Measurements from ENCODE around the gene CCL2. TPM values are rescaled to one million over a fixed set of nuclear protein-coding genes. Genes with fewer than 3 reads are reported as not detected.

Gene CCL2
- total RNA-seq, 1 experiment from 2014 or later, result not detected

DNA sequence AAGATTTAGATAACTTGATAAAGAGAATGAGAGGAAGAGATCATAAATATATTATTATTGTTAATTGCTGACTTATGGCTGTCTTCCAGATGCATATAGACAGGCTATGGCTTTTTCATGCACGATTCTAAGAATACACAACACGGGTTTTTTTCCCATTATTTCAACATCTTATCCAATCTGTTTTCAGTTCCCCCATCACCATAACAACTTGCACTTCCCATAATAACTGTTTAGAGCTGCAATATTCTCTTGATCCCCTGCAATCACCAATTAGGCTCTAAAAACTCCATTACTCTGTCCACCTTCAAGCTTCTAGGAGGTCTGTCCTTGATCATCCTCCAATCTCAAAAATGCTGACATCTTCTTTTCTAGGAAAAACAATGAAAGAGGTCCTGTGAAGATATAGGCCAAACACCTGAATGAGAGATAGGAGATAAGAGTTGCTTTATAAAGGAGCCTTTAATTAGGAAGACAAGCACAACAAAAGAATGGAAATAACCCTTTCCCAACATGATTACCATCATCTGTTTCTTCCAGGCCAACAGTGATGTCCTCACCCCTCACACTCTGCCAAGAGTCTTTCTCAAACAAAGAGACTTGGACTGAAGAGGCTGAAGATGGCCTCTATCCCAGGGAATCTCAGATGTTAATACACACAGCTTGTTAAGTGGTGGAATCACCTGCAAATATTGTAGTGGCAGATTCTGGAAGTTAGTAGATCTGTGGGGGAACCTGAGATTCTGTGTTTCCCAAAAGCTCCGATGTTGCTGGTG is 32.2 kb upstream of the CCL2 start:
- Histone ChIP-seq H3K9ac (ENCODE audit: low read length) (no peak overlapping the region), H2AFZ (ENCODE audit: low read length) (no peak overlapping the region), H3K9me2 (replicated peaks; ENCODE audit: low read length) (no peaks in the 10 kb centered on the region), H4K20me1 (ENCODE audit: low read length) (no peaks in the 10 kb centered on the region), H3F3A (ENCODE audit: low read length, unreplicated experiment) (no peaks in the 10 kb centered on the region), H3K79me2 (ENCODE audit: low read length) (no peaks in the 10 kb centered on the region), H3K9me3 (ENCODE audit: low read length) (no peaks in the 10 kb centered on the region), H3K36me3 (ENCODE audit: low read depth, low read length) (no peaks in the 10 kb centered on the region), H3K4me2 (ENCODE audit: low read length) (no peak overlapping the region), H3K4me1 (ENCODE audit: insufficient read depth, low read length) (no peaks in the 10 kb centered on the region), H3K4me3 (ENCODE audit: low read length) (no peak overlapping the region), H3K27ac (ENCODE audit: low read length) (no peak overlapping the region), H3K27me3 (ENCODE audit: low read length) (no peaks in the 10 kb centered on the region)
- intact Hi-C loops (cut with micrococcal nuclease), result no loop called here
- ATAC-seq (no peak), DNase-seq (no peak)
- CTCF ChIA-PET, result no interaction called here
- TF ChIP-seq, protein P1, sequence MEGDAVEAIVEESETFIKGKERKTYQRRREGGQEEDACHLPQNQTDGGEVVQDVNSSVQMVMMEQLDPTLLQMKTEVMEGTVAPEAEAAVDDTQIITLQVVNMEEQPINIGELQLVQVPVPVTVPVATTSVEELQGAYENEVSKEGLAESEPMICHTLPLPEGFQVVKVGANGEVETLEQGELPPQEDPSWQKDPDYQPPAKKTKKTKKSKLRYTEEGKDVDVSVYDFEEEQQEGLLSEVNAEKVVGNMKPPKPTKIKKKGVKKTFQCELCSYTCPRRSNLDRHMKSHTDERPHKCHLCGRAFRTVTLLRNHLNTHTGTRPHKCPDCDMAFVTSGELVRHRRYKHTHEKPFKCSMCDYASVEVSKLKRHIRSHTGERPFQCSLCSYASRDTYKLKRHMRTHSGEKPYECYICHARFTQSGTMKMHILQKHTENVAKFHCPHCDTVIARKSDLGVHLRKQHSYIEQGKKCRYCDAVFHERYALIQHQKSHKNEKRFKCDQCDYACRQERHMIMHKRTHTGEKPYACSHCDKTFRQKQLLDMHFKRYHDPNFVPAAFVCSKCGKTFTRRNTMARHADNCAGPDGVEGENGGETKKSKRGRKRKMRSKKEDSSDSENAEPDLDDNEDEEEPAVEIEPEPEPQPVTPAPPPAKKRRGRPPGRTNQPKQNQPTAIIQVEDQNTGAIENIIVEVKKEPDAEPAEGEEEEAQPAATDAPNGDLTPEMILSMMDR (conservative IDR thresholded peaks at IDR 0.05; ENCODE audit: low read depth, low read length), result no peak
- TF ChIP-seq EZH2phosphoT487 (IDR thresholded peaks at IDR 0.05; ENCODE audit: borderline replicate concordance, low read length), result no peak
- no peak for TF ChIP-seq EZH2 (IDR thresholded peaks at IDR 0.05; ENCODE audit: low read length, unreplicated experiment)
- BruUV-seq (replicated peaks), result no TSS peak
- POLR2A ChIA-PET (ENCODE audit: unreplicated experiment), result no interaction called here

- Histone ChIP-seq H3K4me1 (ENCODE audit: insufficient read depth, low read length) (no peaks in the 10 kb centered on the region), H3K79me2 (ENCODE audit: low read length) (no peaks in the 10 kb centered on the region), H3K27ac (ENCODE audit: low read length) (no peak overlapping the region), H3K36me3 (ENCODE audit: low read depth, low read length) (no peaks in the 10 kb centered on the region), H4K20me1 (ENCODE audit: low read length) (no peaks in the 10 kb centered on the region), H3K9ac (ENCODE audit: low read length) (no peak overlapping the region), H3K27me3 (ENCODE audit: low read length) (no peaks in the 10 kb centered on the region), H3K4me3 (ENCODE audit: low read length) (no peak overlapping the region), H3K4me2 (ENCODE audit: low read length) (no peak overlapping the region), H3F3A (ENCODE audit: low read length, unreplicated experiment) (no peaks in the 10 kb centered on the region), H2AFZ (ENCODE audit: low read length) (no peak overlapping the region), H3K9me3 (ENCODE audit: low read length) (no peaks in the 10 kb centered on the region), H3K9me2 (replicated peaks; ENCODE audit: low read length) (no peaks in the 10 kb centered on the region)
- ATAC-seq (no peak), DNase-seq (no peak)
- BruUV-seq (replicated peaks), result no TSS peak
- POLR2A ChIA-PET (ENCODE audit: unreplicated experiment), result no interaction called here
- intact Hi-C loops (cut with micrococcal nuclease), result no loop called here
- TF ChIP-seq EZH2 (IDR thresholded peaks at IDR 0.05; ENCODE audit: low read length, unreplicated experiment) (no peak), EZH2phosphoT487 (IDR thresholded peaks at IDR 0.05; ENCODE audit: borderline replicate concordance, low read length) (no peak)
- TF ChIP-seq, protein P1 (conservative IDR thresholded peaks at IDR 0.05; ENCODE audit: low read depth, low read length), result no peak
- CTCF ChIA-PET, result no interaction called here
Measured at GRCh38 chr17:34225046-34225445, 30.0 kb upstream of the CCL2 start.

DNA sequence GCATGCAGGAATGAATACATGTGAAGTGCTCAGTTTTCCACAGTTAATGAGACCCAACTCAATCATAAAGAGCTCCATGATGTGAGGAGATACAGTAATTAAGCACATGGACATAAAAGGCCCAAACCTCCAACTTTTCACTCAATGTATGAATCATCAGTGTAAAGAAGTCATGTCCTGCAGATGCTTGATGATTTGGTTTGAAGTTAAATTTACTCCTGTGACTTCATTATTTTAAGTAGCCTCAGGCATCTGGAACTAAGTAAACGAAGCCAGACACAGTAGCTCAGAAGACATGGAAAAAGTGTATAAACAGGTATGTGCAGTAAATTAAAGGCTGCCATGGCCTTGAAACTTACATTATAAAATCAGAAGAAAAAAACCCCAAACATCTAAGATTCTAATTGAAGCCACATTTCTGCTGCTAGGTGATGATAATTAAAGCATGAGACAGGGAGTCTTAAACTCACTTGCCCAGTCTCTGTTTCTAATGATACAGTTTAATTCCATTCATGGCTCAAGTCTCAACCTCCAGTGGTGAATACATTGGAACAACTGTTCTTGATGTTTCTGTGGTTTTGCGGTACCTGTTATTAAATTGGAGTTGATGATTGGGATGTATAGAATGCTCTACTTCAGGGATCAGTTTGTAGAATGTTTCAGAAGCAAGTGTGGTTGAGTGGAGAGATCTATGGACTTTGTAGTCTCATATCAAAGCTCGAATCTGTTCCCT is 28.9 kb upstream of the CCL2 start:
- no peaks in the 10 kb centered on the region for H3K4me1 ChIP-seq (ENCODE audit: insufficient read depth, low read length)
- no peaks in the 10 kb centered on the region for H4K20me1 ChIP-seq (ENCODE audit: low read length)
- H3K79me2 ChIP-seq (ENCODE audit: low read length), result no peaks in the 10 kb centered on the region
- CTCF ChIA-PET, result no interaction called here
- TF ChIP-seq EZH2phosphoT487 (IDR thresholded peaks at IDR 0.05; ENCODE audit: borderline replicate concordance, low read length), result no peak
- TF ChIP-seq EZH2 (IDR thresholded peaks at IDR 0.05; ENCODE audit: low read length, unreplicated experiment), result no peak
- TF ChIP-seq, protein P1 (conservative IDR thresholded peaks at IDR 0.05; ENCODE audit: low read depth, low read length), result no peak
- H3K4me2 ChIP-seq (ENCODE audit: low read length), result no peak overlapping the region
- intact Hi-C loops (cut with micrococcal nuclease), result no loop called here
- H3K9me2 ChIP-seq (replicated peaks; ENCODE audit: low read length), result no peaks in the 10 kb centered on the region
- no peaks in the 10 kb centered on the region for H3K36me3 ChIP-seq (ENCODE audit: low read depth, low read length)
- no TSS peak for BruUV-seq (replicated peaks)
- no peak overlapping the region for H3K4me3 ChIP-seq (ENCODE audit: low read length)
- H3K9ac ChIP-seq (ENCODE audit: low read length), result no peak overlapping the region
- H3K9me3 ChIP-seq (ENCODE audit: low read length), result no peaks in the 10 kb centered on the region
- H3K27ac ChIP-seq (ENCODE audit: low read length), result no peak overlapping the region
- POLR2A ChIA-PET (ENCODE audit: unreplicated experiment), result no interaction called here
- H3K27me3 ChIP-seq (ENCODE audit: low read length), result no peaks in the 10 kb centered on the region
- no peaks in the 10 kb centered on the region for H3F3A ChIP-seq (ENCODE audit: low read length, unreplicated experiment)
- no peak overlapping the region for H2AFZ ChIP-seq (ENCODE audit: low read length)
- DNase-seq, result no peak
- ATAC-seq, result no peak

Data from PC-3 (cell line).